Kidney (tissue), 14 donors: ENCODE measurements around the gene HOXC11. TPM values are rescaled to one million over a fixed set of nuclear protein-coding genes. Genes with fewer than 3 reads are reported as not detected.

Experiments used
- DNase-seq, 5 donors: peaks; one replicate each; pipeline ENCODE4 v3.0.0-alpha.2; 2013 to 2020
- FAIRE-seq: peaks from 2 replicates; lab custom pipeline; 2012; peaks lifted over from hg19 to GRCh38; lab: Jason Lieb, UNC
- H3K27ac ChIP-seq, 2 donors: one replicate each; pipeline ENCODE4 v1.7.0; 2013; ENCODE audit warnings: low read depth in 2 of 2, low read length in 2 of 2, inconsistent platforms in 1 of 2
- H3K27me3 ChIP-seq: one replicate; pipeline ENCODE4 v1.7.1; 2013; ENCODE audit warnings: low read length, inconsistent platforms; ENCODE audit not compliant: control insufficient read depth, insufficient read depth
- H3K36me3 ChIP-seq, 3 donors: one replicate each; pipeline versions ENCODE4 v1.7.0 to v1.7.1; 2013; ENCODE audit warnings: low read length in 3 of 3, control low read depth in 1 of 3, inconsistent platforms in 1 of 3; ENCODE audit not compliant: insufficient read depth in 3 of 3, control insufficient read depth in 2 of 3
- H3K4me1 ChIP-seq, 3 donors: one replicate each; pipeline versions ENCODE4 v1.7.0 to v1.7.1; 2013; ENCODE audit warnings: low read length in 3 of 3, inconsistent platforms in 1 of 3, low read depth in 1 of 3; ENCODE audit not compliant: control insufficient read depth in 2 of 3, insufficient read depth in 2 of 3
- H3K4me3 ChIP-seq, 3 donors: one replicate each; pipeline versions ENCODE4 v1.7.0 to v1.8.1; 2013; ENCODE audit warnings: low read length in 3 of 3, control low read depth in 1 of 3, inconsistent platforms in 1 of 3
- H3K9ac ChIP-seq, 3 donors: one replicate each; pipeline versions ENCODE4 v1.7.0 to v1.7.1; 2013; ENCODE audit warnings: low read length in 3 of 3, control low read depth in 1 of 3, inconsistent platforms in 1 of 3
- H3K9me3 ChIP-seq, 3 donors: one replicate each; pipeline versions ENCODE4 v1.7.0 to v1.7.1; 2013; ENCODE audit warnings: low read length in 3 of 3, control low read depth in 1 of 3, inconsistent platforms in 1 of 3; ENCODE audit not compliant: control insufficient read depth in 2 of 3, insufficient read depth in 1 of 3
- CTCF ChIP-seq: IDR thresholded peaks from 3 replicates; pipeline ENCODE4 v1.5.1; 2012; ENCODE audit warnings: mild to moderate bottlenecking, moderate library complexity, borderline replicate concordance; ENCODE audit not compliant: insufficient read depth; ENCODE audit errors: extremely low read depth
- intact Hi-C: fragments of 100-400 bp; cut with DNase I; formaldehyde crosslinking; loops from one replicate; pipeline ENCODE4 v1.11.1; 2022
- polyA plus RNA-seq: library from polyadenylated mRNA; stranded (reverse); fragments of 350-450 nt; fragmentation: Illumina TruSeq; extraction: RNeasy Lipid Tissue Mini Kit (QIAGEN cat#74804); gene quantifications from one replicate; pipeline ENCODE4 v1.2.3, GENCODE V29; 2014; ENCODE audit warnings: low read depth, low replicate concordance; ENCODE audit not compliant: insufficient read depth
- total RNA-seq: library from RNA; stranded (reverse); fragmentation: NEBNext Ultra II Directional; extraction: Animal tissue kit (Norgen Biotek cat#: 25700); gene quantifications from one replicate; pipeline ENCODE4 v1.2.1, GENCODE V29; 2021
- donor health status: control.
- donor health status: control.
- donor health status: control.
- donor health status: control.
- donor health status: control.
- donor health status: DM: yes; HTN: yes; CAD: no.
- donor health status: Normal renal cell carcinoma (clear cell type).

Gene HOXC11
- total and polyA plus RNA-seq, 2 donors from 2014 or later, result 0.75 to 1.4 TPM

DNA sequence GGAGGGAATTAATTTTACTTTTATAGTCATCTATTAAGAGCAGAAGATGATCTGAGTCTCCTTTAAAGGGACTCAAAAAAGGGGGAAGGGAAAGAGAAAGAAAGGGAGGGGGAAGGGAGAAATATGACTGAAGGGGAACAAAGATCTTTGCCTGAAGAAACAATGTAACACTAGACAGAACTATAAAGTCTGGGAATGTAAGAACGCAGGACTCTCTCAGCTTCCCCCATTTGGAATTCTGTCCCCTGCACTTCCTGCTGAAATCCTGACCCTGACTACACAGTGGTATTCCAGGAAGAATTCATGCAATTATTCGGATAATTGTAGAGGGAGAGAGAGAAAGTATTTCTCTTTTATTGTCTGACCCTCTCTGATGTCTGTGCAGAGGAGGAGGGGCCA, 8.6 kb upstream of the HOXC11 start:
- peaks cover 70% of the 10 kb centered on the region for H3K27me3 ChIP-seq

GRCh38 chr12:53965281-53966084, 7.4 kb upstream of the HOXC11 start:
- Histone ChIP-seq H3K27me3 (peaks cover 64% of the 10 kb centered on the region), H3K4me3 (no peak overlapping the region), H3K4me1 (no peaks in the 10 kb centered on the region), H3K36me3 (no peaks in the 10 kb centered on the region), H3K9ac (no peak overlapping the region), H3K9me3 (no peaks in the 10 kb centered on the region), H3K27ac (no peak overlapping the region)
- intact Hi-C loops, result no loop called here
- peak in 3 of 5 donors; percentile 73 to 77 (median 77) for DNase-seq
- no peak for TF ChIP-seq CTCF
- FAIRE-seq, result no peak

More for the DNA sequence above, 8.6 kb upstream of the HOXC11 start:
- Histone ChIP-seq H3K9me3 (no peaks in the 10 kb centered on the region), H3K4me1 (no peaks in the 10 kb centered on the region), H3K4me3 (no peak overlapping the region), H3K27ac (no peak overlapping the region), H3K36me3 (no peaks in the 10 kb centered on the region), H3K9ac (no peak overlapping the region)
- intact Hi-C loops, result no loop called here
- no peak for DNase-seq
- FAIRE-seq, result no peak
- no peak for TF ChIP-seq CTCF

DNA sequence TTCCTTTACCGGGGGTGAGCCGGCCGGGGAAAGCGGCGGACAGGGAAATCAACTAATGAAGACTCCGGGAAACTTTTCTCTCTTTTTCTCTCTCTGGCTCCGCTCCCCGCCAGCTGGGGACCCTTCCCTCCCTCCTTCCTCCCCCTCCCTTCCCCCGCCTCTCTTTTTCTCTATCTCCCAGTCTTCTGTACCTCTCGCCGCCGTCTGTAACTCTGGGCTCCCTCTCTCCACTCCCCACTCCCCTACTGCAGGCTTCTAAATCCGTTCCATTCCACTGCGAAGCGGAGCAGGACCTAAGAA, 6.9 kb upstream of the HOXC11 start:
- Histone ChIP-seq H3K36me3 (no peaks in the 10 kb centered on the region), H3K9ac (no peak overlapping the region), H3K4me3 (no peak overlapping the region), H3K9me3 (no peaks in the 10 kb centered on the region), H3K4me1 (no peaks in the 10 kb centered on the region), H3K27me3 (peaks cover 66% of the 10 kb centered on the region), H3K27ac (no peak overlapping the region)
- peak in 1 of 5 donors; percentile 54 for DNase-seq
- no peak for FAIRE-seq
- no peak for TF ChIP-seq CTCF
- intact Hi-C loops, result no loop called here
